Measurements from ENCODE around the gene MOGAT3. TPM values are rescaled to one million over a fixed set of nuclear protein-coding genes. Genes with fewer than 3 reads are reported as not detected.

Gene MOGAT3
- total RNA-seq, 1 experiment from 2014 or later, result 0.52 TPM

DNA sequence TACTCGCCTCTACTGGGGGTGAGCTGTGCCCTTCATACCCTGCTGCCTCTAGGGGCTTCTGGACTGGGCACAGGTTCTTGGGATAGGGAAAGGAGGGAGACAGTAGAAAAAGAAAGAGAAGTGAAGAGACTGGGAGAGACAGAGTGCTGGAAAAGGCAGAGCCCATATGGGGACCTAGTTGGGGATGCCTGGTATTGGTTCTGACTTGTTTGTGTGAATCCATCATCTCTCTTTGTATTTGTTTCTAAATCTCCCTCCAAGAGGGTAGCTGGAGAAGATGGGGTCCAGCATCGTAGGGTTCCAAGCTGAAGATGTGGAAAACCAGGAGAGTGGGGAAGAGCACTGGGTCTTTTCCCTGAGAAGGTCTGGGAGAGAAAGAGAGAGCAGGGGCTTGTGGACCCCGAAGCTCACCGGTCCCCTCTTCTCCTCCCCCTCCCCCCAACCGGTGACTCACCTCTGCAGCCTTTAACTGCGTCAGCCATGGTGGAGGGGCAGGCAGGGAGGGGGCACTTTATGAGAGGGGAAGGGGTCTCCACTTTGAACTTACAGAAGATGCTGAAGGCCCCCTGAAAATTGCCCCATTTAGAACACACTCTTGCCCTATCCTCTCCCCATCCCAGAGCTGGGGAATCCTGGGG is 32.3 kb downstream of the MOGAT3 start:
- H3K27me3 ChIP-seq (ENCODE audit: control insufficient read depth, insufficient read depth, low read length), result peaks cover 83% of the 10 kb centered on the region
- peak; percentile 49 for DNase-seq
- H3K36me3 ChIP-seq (replicated peaks; ENCODE audit: control insufficient read depth, insufficient read depth, low read length), result no peaks in the 10 kb centered on the region
- no peak overlapping the region; the same call in 1 of the 2 replicates for H3K4me3 ChIP-seq (ENCODE audit: insufficient read depth, low read depth, low read length)

DNA sequence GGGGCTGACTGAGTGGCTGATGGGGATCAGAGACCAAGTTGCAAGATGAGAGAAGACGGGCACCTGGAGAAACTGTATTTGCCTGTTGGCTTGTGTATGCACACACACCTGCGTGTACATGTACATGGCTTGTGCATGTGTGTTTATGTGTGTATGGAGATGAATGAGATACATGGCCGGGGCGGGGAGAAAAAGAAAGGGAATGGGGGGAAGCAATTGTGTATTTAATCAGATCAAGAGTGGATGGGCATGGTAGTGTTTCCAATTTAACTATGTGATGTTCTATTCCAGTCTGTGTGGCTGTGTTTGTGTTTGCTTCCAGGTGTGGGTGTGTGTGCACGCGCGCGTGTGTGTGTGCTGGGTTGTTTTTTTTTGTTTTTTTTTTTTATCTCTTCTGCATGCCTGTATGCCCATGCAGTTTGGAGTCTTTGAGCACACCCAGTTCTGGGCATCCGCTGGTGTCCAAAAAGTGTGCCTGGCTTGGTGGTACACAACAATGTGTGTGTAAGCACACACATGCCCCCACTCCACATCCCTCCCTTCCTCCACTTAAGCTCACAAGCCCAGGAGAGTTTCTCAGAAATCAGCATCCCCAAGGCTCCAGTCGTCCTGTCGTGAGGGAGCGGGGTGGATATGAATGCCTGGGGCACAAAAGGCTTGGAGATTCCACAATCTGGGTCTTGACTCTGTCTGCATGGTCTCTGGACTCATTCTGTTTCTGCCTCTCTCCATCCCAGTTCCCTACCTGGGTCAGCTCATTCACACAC is 33.0 kb downstream of the MOGAT3 start:
- Histone ChIP-seq H3K36me3 (replicated peaks; ENCODE audit: control insufficient read depth, insufficient read depth, low read length) (no peaks in the 10 kb centered on the region), H3K27me3 (ENCODE audit: control insufficient read depth, insufficient read depth, low read length) (peaks cover 76% of the 10 kb centered on the region), H3K4me3 (ENCODE audit: insufficient read depth, low read depth, low read length) (no peak overlapping the region)
- no peak for DNase-seq

DNA sequence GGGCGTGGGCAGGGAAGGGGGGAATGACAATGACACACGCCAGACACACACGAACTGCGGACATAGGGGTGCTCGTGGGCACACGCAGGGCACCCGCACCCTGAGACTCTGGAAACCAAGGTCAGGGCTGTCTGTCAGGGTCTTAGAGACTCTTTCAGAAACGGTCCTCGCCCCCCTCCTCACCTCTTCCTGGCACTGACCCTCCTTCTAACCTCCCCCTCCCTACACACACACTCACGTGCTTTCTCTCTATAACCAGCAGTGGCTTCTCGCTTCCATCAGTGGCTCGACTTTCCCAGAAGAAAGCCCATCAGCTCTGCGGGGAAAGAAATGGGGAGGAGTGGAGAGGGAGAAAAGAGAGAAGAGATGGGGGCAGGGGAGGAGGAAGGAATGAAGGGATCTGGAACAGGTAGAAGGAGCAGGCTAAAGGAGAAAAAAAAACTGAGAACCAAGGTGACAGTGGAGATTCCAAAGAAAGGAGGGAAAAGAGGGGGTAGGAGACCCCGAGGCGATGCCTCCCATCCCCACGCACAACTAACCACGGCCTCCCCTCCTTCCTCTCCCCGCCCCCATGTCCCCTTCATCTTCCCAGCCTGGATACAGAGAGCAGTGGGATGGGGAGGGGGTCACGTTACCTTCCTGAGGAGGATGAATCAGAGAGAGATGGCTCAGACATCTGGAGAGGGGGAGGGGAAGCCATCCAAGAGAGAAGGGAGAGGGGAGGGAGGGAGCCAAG is 33.8 kb downstream of the MOGAT3 start:
- H3K36me3 ChIP-seq (replicated peaks; ENCODE audit: control insufficient read depth, insufficient read depth, low read length), result no peaks in the 10 kb centered on the region
- peak; percentile 91 for DNase-seq
- peak overlapping the region; percentile 44 for H3K4me3 ChIP-seq (ENCODE audit: insufficient read depth, low read depth, low read length)
- peaks cover 68% of the 10 kb centered on the region for H3K27me3 ChIP-seq (ENCODE audit: control insufficient read depth, insufficient read depth, low read length)

DNA sequence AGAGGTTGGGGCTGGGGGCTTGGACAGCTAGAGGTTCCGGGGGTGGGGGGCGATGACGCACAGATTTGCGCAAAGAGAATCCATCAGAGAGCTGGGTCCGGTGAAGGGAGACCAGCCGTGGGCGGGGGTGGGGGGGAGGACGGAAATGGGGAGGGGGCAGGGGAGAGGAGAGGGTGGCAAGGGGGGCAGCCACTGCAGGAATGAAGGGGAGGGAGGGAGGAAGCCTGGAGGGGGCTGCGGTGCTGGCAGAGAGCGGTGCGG is 34.3 kb downstream of the MOGAT3 start:
- peak overlapping the region; percentile 51 for H3K4me3 ChIP-seq (ENCODE audit: insufficient read depth, low read depth, low read length)
- DNase-seq, result peak; percentile 75
- peaks cover 63% of the 10 kb centered on the region for H3K27me3 ChIP-seq (ENCODE audit: control insufficient read depth, insufficient read depth, low read length)
- H3K36me3 ChIP-seq (replicated peaks; ENCODE audit: control insufficient read depth, insufficient read depth, low read length), result no peaks in the 10 kb centered on the region

DNA sequence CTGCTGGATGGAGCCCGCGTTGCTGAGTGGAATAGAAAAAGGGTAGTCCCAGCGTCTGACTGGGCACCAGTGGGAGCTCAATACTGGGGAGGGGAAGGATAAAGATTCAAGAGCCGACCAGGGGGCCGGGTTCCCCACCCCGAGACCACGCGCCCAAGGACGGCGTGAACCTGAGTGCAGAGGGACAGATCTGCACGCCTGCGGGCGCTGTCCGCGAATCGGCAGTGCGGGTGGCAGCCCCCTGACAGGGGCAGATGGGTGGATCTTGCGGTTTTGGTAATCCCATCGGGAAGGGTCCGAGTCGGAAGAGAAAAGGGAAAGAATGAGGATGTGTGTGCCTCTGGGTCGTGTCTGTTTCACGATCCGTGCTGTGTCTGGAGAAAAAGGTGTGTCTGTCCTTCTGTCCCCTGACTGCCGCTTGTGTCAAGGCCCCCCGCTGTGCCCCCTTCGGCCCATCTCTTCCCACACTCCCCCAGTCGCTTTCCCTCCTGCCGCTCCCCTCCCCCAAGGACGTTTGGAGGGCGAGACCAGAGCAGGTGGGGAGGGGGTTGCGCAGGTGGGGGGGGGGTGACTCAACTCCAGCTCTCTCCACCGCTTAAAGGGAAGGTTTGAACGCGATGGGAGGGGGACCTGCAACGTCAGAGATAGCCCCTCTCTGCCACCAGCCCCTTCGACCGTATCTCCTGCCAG is 34.7 kb downstream of the MOGAT3 start:
- H3K27me3 ChIP-seq (ENCODE audit: control insufficient read depth, insufficient read depth, low read length), result peaks cover 59% of the 10 kb centered on the region
- peak; percentile 84 for DNase-seq
- no peaks in the 10 kb centered on the region for H3K36me3 ChIP-seq (replicated peaks; ENCODE audit: control insufficient read depth, insufficient read depth, low read length)
- peak overlapping the region; percentile 51 for H3K4me3 ChIP-seq (ENCODE audit: insufficient read depth, low read depth, low read length)

DNA sequence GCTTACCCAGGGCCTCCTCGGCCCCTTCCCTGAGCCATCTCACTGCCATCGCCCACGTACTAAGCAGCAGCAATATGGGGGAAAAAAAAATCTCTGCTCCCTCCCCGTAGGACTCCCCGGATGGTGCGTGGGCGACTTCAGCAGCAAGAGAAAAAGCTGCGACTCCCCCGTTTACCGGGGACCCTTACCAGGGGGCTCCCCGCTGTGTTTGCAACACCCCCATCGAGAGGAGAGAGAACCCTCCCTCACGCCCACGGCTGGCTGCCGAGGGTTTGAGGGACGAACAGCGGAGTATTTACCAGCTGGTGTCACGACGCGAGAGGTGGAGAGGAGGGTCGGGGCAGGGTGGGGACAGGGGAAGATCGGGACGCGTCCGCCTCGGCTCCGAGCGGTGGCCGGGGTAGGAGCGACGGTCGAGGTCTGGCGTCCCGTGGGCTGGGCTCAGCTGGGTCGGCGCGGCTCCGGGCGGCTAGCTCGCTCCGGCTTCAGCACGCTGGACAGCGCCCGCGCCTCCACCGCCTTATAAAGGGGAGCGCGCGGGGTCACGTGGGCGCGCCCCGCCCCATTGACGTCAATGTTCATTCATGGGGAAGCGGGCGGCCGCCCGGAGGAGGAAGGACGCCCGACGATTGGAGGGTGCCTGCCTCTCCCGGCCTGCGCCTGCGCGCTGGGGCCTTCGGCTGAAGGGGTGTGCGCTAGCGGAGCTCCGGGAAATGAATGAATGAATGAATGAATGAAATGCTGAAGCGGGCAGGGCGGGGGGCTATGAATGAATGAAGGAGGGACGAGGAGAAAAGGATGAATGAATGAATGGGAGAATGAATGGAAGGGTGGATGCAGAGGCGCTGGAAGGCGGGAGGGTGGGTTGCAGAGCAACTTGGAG is 35.5 kb downstream of the MOGAT3 start, which contains the start of gene VGF:
VGF (minus strand) TSS at position 495 of the 883 bp plus-strand sequence. CDS start 726 bp downstream, outside the sequence.
- Histone ChIP-seq H3K4me3 (ENCODE audit: insufficient read depth, low read depth, low read length) (peak within 1 kb of the TSS; percentile 70), H3K27me3 (ENCODE audit: control insufficient read depth, insufficient read depth, low read length) (peaks cover 51% of the 10 kb centered on the region)

DNA sequence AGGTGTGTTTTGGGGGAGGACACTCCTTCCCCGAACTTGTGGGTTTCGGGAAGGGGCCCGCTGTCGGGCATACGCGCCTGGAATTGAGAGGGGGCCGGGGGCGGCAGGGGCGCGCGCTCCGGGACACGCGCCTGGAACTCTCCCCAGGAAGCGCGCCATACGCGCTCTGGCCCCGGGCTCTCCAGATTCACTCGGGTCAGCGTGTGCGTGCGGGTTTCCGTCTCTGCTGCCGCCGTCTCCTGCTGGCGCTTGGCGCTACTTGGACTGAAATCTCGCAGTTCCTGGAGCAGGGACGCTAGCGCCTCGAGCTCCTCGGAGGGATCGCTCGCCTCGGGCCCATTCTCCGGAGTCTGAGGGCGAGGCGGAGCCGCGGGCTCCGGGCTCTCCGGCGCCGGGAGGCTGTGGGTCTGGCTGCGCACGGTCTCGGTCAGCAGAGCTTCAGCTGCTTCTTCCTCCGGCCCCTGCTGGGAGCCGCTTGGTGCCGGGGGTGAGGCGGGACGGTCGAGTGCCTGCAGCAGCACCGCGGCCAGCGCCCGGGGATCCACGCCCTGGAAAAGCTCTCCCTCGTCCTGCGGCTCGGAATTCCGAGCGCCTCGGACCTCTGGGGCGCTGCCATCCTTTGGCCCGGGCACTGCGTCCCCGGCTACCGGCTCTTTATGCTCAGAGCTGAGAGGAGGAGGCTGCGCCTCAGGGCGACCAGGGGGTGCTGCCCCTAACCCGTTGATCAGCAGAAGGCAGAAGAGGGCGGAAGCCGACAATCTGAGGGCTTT is 36.6 kb downstream of the MOGAT3 start:
- peak; percentile 88 for DNase-seq
- peaks cover 40% of the 10 kb centered on the region for H3K27me3 ChIP-seq (ENCODE audit: control insufficient read depth, insufficient read depth, low read length)
- H3K4me3 ChIP-seq (ENCODE audit: insufficient read depth, low read depth, low read length), result peak overlapping the region; percentile 70

More for the DNA sequence above, 35.5 kb downstream of the MOGAT3 start, which contains the start of gene VGF:
- H3K36me3 ChIP-seq (replicated peaks; ENCODE audit: control insufficient read depth, insufficient read depth, low read length), result no peaks in the 10 kb centered on the region
- peak; percentile 98 for DNase-seq

DNA sequence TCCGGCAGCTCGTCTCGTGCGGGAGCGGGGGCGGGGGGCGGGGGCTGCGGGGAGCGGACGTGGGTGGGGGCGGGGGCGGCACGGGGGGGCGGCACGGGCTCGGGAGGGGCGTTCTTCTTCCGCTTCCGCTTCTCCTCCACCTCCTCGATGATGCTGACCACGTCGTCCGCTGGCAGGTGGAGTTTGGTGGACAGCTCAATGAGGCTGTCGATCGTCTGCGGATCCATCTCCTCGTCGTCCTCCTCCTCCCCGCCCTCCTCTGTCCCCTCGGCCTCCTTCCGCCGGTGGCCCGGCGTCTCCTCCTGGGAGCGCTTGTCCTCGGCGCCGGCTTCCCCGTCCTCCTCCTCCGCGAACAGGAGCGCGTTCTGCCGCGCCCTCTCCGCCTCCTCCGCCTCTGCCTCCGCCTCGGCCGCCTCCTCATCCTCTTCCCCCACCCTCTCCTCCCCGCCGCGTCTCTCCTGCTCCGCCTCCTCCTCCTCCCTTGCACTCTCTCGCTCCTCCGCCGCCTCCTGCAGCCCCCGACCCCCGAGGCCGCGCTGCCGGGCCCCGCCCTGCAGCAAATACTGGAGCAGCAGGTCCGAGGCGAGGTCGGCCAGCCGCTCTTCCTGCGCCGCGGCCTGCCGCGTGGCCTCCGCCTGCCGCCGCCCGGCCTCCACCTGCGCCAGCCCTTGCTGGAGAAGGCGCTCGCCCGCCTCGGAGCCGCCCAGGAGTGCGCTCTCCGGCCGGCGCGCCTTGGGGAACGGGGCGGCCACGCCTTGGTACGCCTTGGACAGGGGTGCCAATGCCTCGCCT is 37.4 kb downstream of the MOGAT3 start:
- peaks cover 32% of the 10 kb centered on the region for H3K27me3 ChIP-seq (ENCODE audit: control insufficient read depth, insufficient read depth, low read length)
- peak overlapping the region; percentile 70 for H3K4me3 ChIP-seq (ENCODE audit: insufficient read depth, low read depth, low read length)
- peak; percentile 85 for DNase-seq
- peaks cover 2% of the 10 kb centered on the region; the same call in 1 of the 2 replicates for H3K36me3 ChIP-seq (replicated peaks; ENCODE audit: control insufficient read depth, insufficient read depth, low read length)

More for the DNA sequence above, 36.6 kb downstream of the MOGAT3 start:
- H3K36me3 ChIP-seq (replicated peaks; ENCODE audit: control insufficient read depth, insufficient read depth, low read length), result peaks cover 1% of the 10 kb centered on the region; the same call in 1 of the 2 replicates

DNA sequence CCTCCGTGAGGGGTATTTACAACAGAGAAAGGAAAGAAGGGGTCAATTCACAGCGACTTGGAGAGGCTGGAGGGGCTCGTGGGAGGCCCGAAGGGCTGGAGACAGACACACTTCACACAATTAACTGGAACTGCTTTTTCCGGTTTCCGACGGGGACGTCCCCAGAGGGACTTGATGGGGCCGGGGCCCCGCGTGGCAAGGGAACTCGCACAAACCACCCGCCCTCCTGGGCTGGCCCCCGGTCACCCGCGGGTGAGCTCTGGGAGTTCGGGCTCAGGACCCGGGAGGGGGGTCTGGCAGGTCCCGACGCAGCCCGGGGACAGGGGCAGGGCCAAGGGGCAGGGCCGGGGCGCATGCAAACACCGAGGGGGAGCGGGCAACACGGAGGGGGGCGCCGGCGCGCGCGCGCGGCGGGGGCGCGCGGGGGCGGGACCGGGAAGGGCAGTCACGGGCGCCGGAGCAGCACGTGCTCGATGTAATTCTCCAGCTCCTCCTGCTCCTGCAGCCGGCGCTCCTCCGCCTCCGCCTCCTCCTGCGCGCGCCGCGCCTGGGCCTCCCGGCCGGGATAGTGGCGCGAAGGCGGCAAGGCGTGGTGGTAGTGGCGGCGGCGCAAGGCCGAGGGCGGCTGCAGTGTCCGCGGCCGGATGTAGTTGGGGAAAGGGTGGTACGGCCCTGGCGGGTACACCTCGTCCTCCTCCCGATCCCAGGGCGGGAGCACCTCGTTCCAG is 38.1 kb downstream of the MOGAT3 start:
- Histone ChIP-seq H3K36me3 (replicated peaks; ENCODE audit: control insufficient read depth, insufficient read depth, low read length) (peaks cover 2% of the 10 kb centered on the region; the same call in 1 of the 2 replicates), H3K27me3 (ENCODE audit: control insufficient read depth, insufficient read depth, low read length) (peaks cover 25% of the 10 kb centered on the region), H3K4me3 (ENCODE audit: insufficient read depth, low read depth, low read length) (peak overlapping the region; percentile 70)
- DNase-seq, result peak; percentile 92

DNA sequence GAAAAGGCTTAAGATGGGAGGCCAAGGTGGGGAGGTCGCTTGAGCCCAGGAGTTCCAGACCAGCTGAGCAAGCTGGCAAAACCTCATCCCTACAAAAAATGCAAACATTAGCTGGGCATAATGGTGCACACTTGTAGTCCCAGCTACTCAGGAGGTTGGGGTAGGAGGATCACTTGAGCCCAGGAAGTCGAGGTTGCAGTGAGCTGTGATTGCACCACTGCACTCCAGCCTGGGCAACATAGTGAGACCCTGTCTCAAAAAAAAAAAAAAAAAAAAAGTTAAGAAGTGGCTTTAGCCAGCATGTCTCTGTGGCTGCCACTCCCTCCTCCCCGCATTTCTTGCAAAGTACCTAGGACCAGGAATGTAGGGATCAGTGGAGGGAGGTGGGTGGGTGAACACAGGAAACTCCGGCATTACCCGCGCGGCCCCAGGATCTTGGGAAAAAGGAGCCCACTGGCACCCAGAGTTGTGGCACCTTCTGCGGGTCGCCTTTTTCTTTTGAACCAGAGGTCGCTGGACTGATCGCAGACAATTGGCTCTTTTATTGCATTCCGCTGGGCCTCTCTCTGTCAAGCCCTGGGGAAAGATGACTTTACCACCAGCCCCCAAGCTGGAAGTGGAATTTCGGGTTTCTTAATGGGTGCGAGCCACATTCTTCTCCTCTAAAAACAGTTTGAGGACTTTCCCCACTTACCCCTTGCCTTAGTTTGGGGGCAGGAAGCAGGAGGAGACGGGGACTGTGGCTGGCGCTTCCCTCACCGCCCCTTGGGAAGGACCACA is 39.0 kb downstream of the MOGAT3 start:
- peak overlapping the region; percentile 70 for H3K4me3 ChIP-seq (ENCODE audit: insufficient read depth, low read depth, low read length)
- H3K36me3 ChIP-seq (replicated peaks; ENCODE audit: control insufficient read depth, insufficient read depth, low read length), result peaks cover 2% of the 10 kb centered on the region; the same call in 1 of the 2 replicates
- peak; percentile 54 for DNase-seq
- peaks cover 21% of the 10 kb centered on the region for H3K27me3 ChIP-seq (ENCODE audit: control insufficient read depth, insufficient read depth, low read length)

DNA sequence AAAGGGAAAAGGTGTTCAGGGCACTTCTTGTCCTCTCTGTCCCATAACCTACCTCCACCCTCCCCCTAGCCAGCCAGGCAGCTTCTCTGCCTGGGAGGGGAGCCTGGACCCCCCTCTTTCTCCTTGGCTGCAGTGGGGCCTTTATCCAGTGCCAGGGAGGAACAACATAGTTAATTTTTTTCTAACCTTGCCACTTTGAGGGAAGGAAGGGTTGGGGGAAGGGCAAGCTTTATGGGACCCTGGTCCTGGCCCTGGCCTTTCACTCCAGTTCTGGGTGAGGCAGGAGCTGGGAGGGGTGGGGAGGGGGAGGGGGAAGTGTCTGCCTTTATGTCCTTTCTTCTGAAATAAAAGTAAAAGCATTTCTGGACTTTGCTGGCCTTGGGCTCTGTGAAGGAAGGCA is 39.9 kb downstream of the MOGAT3 start:
- DNase-seq, result peak; percentile 58
- Histone ChIP-seq H3K4me3 (ENCODE audit: insufficient read depth, low read depth, low read length) (no peak overlapping the region), H3K36me3 (replicated peaks; ENCODE audit: control insufficient read depth, insufficient read depth, low read length) (peaks cover 2% of the 10 kb centered on the region; the same call in 1 of the 2 replicates), H3K27me3 (ENCODE audit: control insufficient read depth, insufficient read depth, low read length) (peaks cover 16% of the 10 kb centered on the region)
